ENCODE results near the gene ADAMTS19. TPM values are rescaled to one million over a fixed set of nuclear protein-coding genes. Genes with fewer than 3 reads are reported as not detected.

Gene ADAMTS19
- total RNA-seq, 6 experiments from 2014 or later = not detected

DNA sequence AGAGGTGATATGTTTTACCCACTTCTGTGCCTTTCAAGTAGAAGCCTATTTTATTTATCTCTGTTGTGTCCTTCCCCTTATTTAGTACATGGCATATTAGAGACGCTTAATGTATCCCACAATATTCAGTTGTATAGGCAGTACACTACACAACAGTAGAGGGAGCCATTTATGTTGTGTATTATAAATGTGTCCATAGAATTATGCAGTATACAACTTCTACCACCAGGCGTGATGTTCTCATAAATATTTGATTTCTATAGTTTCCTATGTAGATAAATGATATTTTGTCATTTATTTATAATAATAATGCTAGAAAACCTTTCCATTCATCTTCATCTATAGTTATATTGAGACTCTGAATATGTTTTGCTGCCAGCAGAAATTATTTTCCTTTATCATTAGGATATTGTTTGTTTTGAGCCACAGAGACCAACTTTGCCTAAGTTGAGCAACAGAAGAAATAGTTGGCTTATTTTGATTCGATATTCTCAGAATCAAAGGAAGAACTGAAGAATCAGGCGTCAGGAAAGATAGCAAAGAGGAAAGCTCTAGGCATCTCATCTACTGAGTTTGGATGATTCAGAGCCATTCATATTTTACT, 81.7 kb downstream of the ADAMTS19 start:
- TF ChIP-seq CTCF (IDR thresholded peaks at IDR 0.05) = peak; percentile 28; the same call in 1 of the 2 replicates
- Mint-ChIP-seq H3K27me3 (ENCODE audit: insufficient read depth) (no peaks in the 10 kb centered on the region; the same call in 1 of the 2 replicates), H3K9me3 (peaks cover 30% of the 10 kb centered on the region), H3K4me3 (no peak overlapping the region), H3K4me1 (ENCODE audit: low read depth) (no peaks in the 10 kb centered on the region), H3K36me3 (ENCODE audit: low read depth) (no peaks in the 10 kb centered on the region), H3K27ac (no peak overlapping the region)
- no peak for DNase-seq

DNA sequence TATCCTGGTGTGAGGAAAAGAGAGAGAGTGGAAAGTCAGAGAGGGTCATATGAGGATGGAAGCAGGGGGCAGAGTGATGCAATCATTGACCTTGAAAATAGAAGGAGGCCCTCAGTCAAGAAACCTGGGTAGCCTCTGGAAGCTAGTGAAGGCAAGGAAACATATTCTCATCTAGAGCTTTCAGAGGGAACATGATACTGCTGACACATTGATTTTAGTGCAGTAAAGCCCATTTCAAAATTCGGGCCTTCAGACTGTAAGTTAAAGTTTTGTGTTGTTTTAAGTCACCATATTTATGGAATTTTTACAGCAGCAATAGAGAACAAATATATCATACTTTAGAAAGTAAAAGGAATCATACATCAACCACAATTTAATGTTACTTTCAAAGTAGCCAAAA, 87.0 kb downstream of the ADAMTS19 start:
- Mint-ChIP-seq H3K27ac (no peak overlapping the region), H3K36me3 (ENCODE audit: low read depth) (no peaks in the 10 kb centered on the region), H3K9me3 (peaks cover 25% of the 10 kb centered on the region), H3K4me3 (no peak overlapping the region), H3K4me1 (ENCODE audit: low read depth) (no peaks in the 10 kb centered on the region), H3K27me3 (ENCODE audit: insufficient read depth) (no peaks in the 10 kb centered on the region; the same call in 1 of the 2 replicates)
- TF ChIP-seq CTCF (IDR thresholded peaks at IDR 0.05) = no peak
- DNase-seq = no peak

GRCh38 chr5:129554134-129554904, 94.2 kb downstream of the ADAMTS19 start:
- H3K27ac Mint-ChIP-seq = no peak overlapping the region
- DNase-seq = no peak
- H3K27me3 Mint-ChIP-seq (ENCODE audit: insufficient read depth) = no peaks in the 10 kb centered on the region
- H3K4me3 Mint-ChIP-seq = no peak overlapping the region
- no peak for TF ChIP-seq CTCF (IDR thresholded peaks at IDR 0.05)
- no peaks in the 10 kb centered on the region for H3K36me3 Mint-ChIP-seq (ENCODE audit: low read depth)
- peaks cover 10% of the 10 kb centered on the region for H3K9me3 Mint-ChIP-seq
- no peaks in the 10 kb centered on the region for H3K4me1 Mint-ChIP-seq (ENCODE audit: low read depth)

DNA sequence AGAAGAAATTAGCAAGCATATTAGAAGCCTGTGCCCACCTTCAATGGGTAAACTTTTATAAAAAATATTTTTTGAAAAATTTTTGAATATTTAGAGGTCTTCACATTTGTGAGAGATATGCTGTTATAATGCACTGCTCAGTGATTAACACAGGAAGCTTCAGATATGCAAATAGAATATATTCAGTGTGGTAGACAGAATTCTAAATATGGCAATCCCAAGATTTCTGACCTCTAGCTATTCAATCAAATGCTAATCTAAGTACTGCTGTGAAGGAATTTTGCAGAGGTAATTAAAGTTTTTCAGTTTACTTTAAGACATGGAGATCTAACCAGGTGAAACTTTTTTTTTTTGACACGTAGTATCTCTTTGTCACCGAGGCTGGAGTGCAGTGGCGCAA, 103.5 kb downstream of the ADAMTS19 start:
- Mint-ChIP-seq H3K36me3 (ENCODE audit: low read depth) (no peaks in the 10 kb centered on the region; the same call in 1 of the 2 replicates), H3K27ac (no peak overlapping the region), H3K4me3 (no peak overlapping the region), H3K9me3 (peaks cover 38% of the 10 kb centered on the region), H3K27me3 (ENCODE audit: insufficient read depth) (no peaks in the 10 kb centered on the region), H3K4me1 (ENCODE audit: low read depth) (no peaks in the 10 kb centered on the region)
- DNase-seq = no peak
- no peak for TF ChIP-seq CTCF (IDR thresholded peaks at IDR 0.05)

DNA sequence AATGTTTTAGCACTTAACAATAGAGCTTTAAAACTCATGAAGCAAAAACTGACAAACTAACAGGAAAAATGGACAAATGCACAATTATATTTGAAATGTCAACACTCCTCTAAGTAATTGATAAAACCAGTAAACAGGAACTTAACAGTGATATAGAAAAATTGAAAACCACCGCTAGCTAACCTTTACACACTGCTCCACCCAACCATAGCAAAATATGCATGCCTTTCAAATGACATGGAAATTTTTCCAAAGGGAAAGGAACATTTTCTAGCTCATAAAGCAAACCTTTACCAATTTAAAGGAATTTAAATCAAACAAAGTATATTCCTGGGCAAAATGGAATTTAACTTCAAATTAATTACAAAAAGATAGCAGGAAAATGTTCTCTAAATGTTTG, 109.2 kb downstream of the ADAMTS19 start:
- Mint-ChIP-seq H3K36me3 (ENCODE audit: low read depth) (no peaks in the 10 kb centered on the region; the same call in 1 of the 2 replicates), H3K4me1 (ENCODE audit: low read depth) (no peaks in the 10 kb centered on the region), H3K27ac (no peak overlapping the region), H3K4me3 (no peak overlapping the region), H3K9me3 (peaks cover 41% of the 10 kb centered on the region), H3K27me3 (ENCODE audit: insufficient read depth) (no peaks in the 10 kb centered on the region)
- DNase-seq = no peak
- TF ChIP-seq CTCF (IDR thresholded peaks at IDR 0.05) = no peak
